EL (cell line): ENCODE data around the gene FKTN.
A peak's percentile ranks its signal among the peaks of the same experiment; 100 is the strongest.

Experiments used
- DNase-seq: peaks from one replicate; pipeline ENCODE4 v3.0.0-alpha.2; 2016

FKTN gene

GRCh38 chr9:105679257-105680022 is 121.5 kb downstream of the FKTN start:
- no peak for DNase-seq

GRCh38 chr9:105681313-105681712 is 123.4 kb downstream of the FKTN start:
- DNase-seq = no peak

- DNase-seq = peak; percentile 68
These were observed 123.8 kb downstream of the FKTN start for GRCh38 chr9:105681724-105682123.

GRCh38 chr9:105683688-105684275 is 125.9 kb downstream of the FKTN start:
- no peak for DNase-seq

GRCh38 chr9:105686936-105687335 is 129.0 kb downstream of the FKTN start:
- no peak for DNase-seq
